Left colon (tissue), 2 donors: Measurements from ENCODE around the gene RNF150. TPM values are rescaled to one million over a fixed set of nuclear protein-coding genes. Genes with fewer than 3 reads are reported as not detected.
"Not testable (repeated sequence)": the region's sequence is repeated elsewhere in the genome, so short reads cannot be mapped to it uniquely, and the experiment has no call there.

Experiments used
- ATAC-seq: fragments of 200-7000 bp; cut with Tn5 transposase; one replicate; pipeline ENCODE4 v1.9.1; 2020; ENCODE audit warnings: mild to moderate bottlenecking, moderate library complexity
- DNase-seq, 2 donors: peaks; one replicate each; pipeline ENCODE4 v3.0.0-alpha.2; 2020
- intact Hi-C, 2 donors: fragments of 100-400 bp; cut with DNase I in 1 of 2; cut with micrococcal nuclease in 1 of 2; formaldehyde crosslinking; loops; one replicate each; pipeline versions ENCODE4 v1.11.2 to v1.14.0; 2022; cut with DNase I, micrococcal nuclease
- long read RNA-seq: library from polyadenylated mRNA; unstranded; transcript quantifications from one replicate; pipeline ENCODE4 v2.0.0, GENCODE V29; 2021
- total RNA-seq, 2 donors: library from RNA; stranded (reverse); fragmentation: NEBNext Ultra II Directional; extraction: Animal tissue kit (Norgen Biotek cat#: 25700); gene quantifications; one replicate each; pipeline ENCODE4 v1.2.1, GENCODE V29; 2021
- donor health status: DM: no; HTN: no; CAD: no.
- donor health status: DM: yes; HTN: yes; CAD: no.

RNF150 gene
- 1 to 10 TPM in 1 of 2 donors, under 1 TPM in 1; 0.70 to 9.9 TPM for total RNA-seq
- long read RNA-seq, full-length matches to known transcripts: 1 of 2 reads
- long read RNA-seq, partial matches to known transcripts: 0 of 2 reads
- long read RNA-seq, other reads (novel, unspliced or antisense): 1 of 2 reads

- intact Hi-C loops: loop anchor here in 1 of 2 donors (5.0 kb wide), 1 partner anchor 266 kb away; no protein-coding TSS in a partner anchor
- ATAC-seq (peak; percentile 81), DNase-seq (peak; percentile 51 to 57)
These were observed at the start of gene RNF150 for GRCh38 chr4:141133146-141133998. Gene RNF150, minus strand, starts transcription at chr4:141133469.

- intact Hi-C loops: no loop called here
- no peak for ATAC-seq
- DNase-seq: no peak
These were observed 47.9 kb upstream of the RNF150 start for GRCh38 chr4:141180991-141181761.

- ATAC-seq (no peak), DNase-seq (no peak)
- intact Hi-C loops: no loop called here
These were observed 46.5 kb upstream of the RNF150 start for GRCh38 chr4:141179474-141180373.

GRCh38 chr4:141177171-141177570 lies 43.9 kb upstream of the RNF150 start:
- DNase-seq: no peak
- intact Hi-C loops: no loop called here
- no peak for ATAC-seq

- intact Hi-C loops: no loop called here
- DNase-seq: no peak
- no peak for ATAC-seq
These were observed 41.2 kb upstream of the RNF150 start for GRCh38 chr4:141174457-141174856.

- ATAC-seq: no peak
- DNase-seq: no peak
- intact Hi-C loops: no loop called here
These were observed 37.4 kb upstream of the RNF150 start for GRCh38 chr4:141170671-141171070.

GRCh38 chr4:141169391-141169790 lies 36.1 kb upstream of the RNF150 start:
- ATAC-seq (no peak), DNase-seq (no peak)
- intact Hi-C loops: no loop called here

- intact Hi-C loops, ATAC-seq, DNase-seq: not testable (repeated sequence)
These were observed 31.7 kb upstream of the RNF150 start for GRCh38 chr4:141165001-141165400.

- intact Hi-C loops: no loop called here
- DNase-seq (no peak), ATAC-seq (no peak)
These were observed 25.8 kb upstream of the RNF150 start for GRCh38 chr4:141159027-141159426.

- DNase-seq: no peak
- intact Hi-C loops: no loop called here
- no peak for ATAC-seq
These were observed 24.9 kb upstream of the RNF150 start for GRCh38 chr4:141158219-141158618.

GRCh38 chr4:141155586-141155985 lies 22.3 kb upstream of the RNF150 start:
- no peak for ATAC-seq
- intact Hi-C loops: no loop called here
- DNase-seq: no peak

GRCh38 chr4:141154725-141155124 lies 21.5 kb upstream of the RNF150 start:
- DNase-seq (no peak), ATAC-seq (no peak)
- intact Hi-C loops: no loop called here

GRCh38 chr4:141153751-141154510 lies 20.7 kb upstream of the RNF150 start:
- no peak for DNase-seq
- intact Hi-C loops: no loop called here
- no peak for ATAC-seq

GRCh38 chr4:141144207-141144606 lies 10.9 kb upstream of the RNF150 start:
- DNase-seq (no peak), ATAC-seq (no peak)
- intact Hi-C loops: no loop called here

GRCh38 chr4:141142423-141142822 lies 9.2 kb upstream of the RNF150 start:
- intact Hi-C loops: no loop called here
- DNase-seq: no peak
- ATAC-seq: no peak

GRCh38 chr4:141140391-141141200 lies 7.3 kb upstream of the RNF150 start:
- ATAC-seq: no peak
- no peak for DNase-seq
- intact Hi-C loops: no loop called here
